GM12875 (cell line): ENCODE measurements around the gene POLR3A.

Experiments used
- H3K4me3 ChIP-seq: one replicate; pipeline ENCODE4 v1.5.1; 2011; ENCODE audit warnings: low read depth, low read length, control low read depth
- TF ChIP-seq, protein P1 (sequence below): IDR thresholded peaks from 2 replicates; pipeline ENCODE4 v1.5.1; 2011; ENCODE audit warnings: low read depth, mild to moderate bottlenecking, control low read depth, inconsistent platforms, low read length, moderate library complexity, borderline replicate concordance; ENCODE audit not compliant: insufficient read depth

POLR3A gene

GRCh38 chr10:78045237-78045636 is 15.9 kb upstream of the POLR3A start:
- no peak overlapping the region for H3K4me3 ChIP-seq
- TF ChIP-seq, protein P1, sequence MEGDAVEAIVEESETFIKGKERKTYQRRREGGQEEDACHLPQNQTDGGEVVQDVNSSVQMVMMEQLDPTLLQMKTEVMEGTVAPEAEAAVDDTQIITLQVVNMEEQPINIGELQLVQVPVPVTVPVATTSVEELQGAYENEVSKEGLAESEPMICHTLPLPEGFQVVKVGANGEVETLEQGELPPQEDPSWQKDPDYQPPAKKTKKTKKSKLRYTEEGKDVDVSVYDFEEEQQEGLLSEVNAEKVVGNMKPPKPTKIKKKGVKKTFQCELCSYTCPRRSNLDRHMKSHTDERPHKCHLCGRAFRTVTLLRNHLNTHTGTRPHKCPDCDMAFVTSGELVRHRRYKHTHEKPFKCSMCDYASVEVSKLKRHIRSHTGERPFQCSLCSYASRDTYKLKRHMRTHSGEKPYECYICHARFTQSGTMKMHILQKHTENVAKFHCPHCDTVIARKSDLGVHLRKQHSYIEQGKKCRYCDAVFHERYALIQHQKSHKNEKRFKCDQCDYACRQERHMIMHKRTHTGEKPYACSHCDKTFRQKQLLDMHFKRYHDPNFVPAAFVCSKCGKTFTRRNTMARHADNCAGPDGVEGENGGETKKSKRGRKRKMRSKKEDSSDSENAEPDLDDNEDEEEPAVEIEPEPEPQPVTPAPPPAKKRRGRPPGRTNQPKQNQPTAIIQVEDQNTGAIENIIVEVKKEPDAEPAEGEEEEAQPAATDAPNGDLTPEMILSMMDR, result no peak

GRCh38 chr10:78044699-78045098 is 15.4 kb upstream of the POLR3A start:
- TF ChIP-seq, protein P1, result no peak
- no peak overlapping the region for H3K4me3 ChIP-seq

DNA sequence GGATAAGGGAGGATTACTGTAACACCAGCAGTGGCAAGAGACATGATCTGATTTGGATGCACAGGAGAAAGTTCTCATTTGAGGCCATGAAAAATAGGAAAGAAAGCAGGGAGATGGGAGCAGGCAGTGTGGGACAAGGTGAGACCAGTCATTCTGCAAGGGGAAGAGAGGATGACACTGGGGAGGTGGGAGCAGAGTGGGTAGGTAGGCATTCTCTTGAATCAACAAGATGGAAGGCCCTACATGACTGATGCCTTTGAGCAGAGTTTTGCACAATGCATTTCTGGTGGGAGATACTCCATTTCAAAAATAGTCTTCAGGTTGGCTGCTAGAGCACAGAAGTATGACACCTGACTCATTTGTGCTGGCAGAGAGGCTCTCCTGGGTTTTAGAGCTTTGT is 14.9 kb upstream of the POLR3A start:
- H3K4me3 ChIP-seq, result no peak overlapping the region
- TF ChIP-seq, protein P1, result no peak

DNA sequence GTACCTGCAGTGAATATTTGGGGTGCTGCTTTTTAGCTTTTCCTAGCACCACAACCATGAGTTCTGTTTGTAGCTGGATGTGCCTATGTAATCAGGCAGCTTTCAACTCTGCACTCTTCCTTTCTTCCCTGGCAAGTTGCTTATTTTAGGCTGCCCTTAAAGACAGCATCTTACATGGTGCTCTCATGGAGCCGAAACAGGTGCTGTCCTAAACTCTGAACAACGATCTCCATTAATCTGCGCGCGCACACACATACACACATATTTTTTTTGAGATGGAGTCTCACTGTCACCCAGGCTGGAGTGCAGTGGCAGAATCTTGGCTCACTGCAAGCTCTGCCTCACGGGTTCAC is 13.4 kb upstream of the POLR3A start:
- TF ChIP-seq, protein P1, result no peak
- H3K4me3 ChIP-seq, result no peak overlapping the region

DNA sequence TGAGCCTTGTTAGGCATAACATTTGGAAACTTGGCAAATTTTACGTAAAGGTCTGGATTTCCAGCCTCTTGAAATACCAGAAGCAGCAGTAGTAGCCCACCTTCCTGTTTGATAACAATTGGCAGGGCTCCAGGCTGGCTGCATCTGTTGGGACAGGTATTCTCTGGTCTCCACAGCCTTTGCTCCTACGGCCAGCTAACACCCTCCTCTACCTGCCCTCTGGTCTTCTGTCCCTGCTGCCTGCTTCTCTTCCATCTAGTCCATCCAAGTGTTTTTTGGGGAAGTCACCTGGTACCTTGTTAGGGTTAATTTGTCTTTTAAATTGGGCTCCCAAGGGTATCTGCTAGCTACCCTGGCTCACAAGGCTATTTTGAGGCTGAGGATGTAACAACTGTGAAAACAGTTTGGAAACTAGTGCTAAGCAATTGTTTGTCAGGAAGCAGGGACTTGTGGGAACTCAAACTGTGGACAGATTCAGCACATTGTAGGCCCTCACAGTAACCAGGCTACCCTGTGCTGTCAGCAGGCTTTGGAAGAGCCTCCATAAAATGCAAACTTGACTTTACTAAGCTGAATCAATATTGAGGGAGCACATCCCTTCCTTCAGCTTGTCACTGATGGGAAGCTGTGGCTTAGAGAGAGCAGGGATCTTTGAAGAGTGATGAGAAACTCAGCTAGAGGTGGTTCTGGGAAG is 12.9 kb upstream of the POLR3A start:
- TF ChIP-seq, protein P1, result no peak
- H3K4me3 ChIP-seq, result no peak overlapping the region

DNA sequence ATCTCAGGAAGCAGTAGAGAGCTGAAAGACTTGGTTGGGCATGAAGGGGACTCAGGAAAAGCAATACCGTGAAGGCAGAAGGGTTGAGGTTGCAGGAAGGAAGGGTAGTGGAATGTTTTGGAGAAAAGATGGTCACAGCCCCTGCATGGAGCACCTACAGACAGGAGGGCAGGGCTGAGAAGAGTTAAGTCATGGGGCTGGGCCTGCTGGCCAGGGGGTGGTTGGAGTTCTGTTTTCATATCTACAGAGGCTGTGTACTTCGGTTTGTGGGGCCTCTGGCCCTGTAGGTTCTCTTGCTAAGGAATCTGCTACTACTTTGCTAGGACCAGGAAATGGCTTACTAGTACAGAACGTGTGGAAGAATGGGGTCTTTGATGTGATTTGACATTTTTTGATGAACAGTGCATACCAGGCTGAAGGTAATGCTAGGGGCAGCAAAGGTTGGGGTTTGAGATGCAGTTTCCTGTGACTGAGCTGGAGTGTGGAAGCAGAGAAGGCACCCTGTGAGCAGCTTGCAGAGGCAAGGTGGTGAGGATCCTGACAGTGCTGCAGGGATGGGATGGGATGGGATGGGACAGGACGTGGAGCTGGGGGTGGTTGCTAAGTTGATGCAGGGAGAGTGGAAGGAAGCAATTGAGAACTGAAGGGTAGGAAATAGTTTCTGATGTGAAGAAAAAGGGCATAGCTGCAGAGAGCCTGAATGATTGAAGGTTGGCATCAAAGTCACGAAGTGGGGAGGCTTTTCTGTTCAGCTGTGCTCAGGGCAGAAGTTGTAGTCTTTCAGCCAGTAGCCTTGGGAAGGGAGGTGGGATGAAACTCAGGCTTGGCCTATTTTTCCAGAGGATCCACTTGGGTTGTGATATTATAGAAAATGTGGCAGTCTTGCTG is 12.1 kb upstream of the POLR3A start:
- no peak overlapping the region for H3K4me3 ChIP-seq
- TF ChIP-seq, protein P1, result no peak

- TF ChIP-seq, protein P1, result no peak
- H3K4me3 ChIP-seq, result no peak overlapping the region
These were observed 10.4 kb upstream of the POLR3A start for GRCh38 chr10:78039743-78040142.
